Measurements from ENCODE around the gene MRPL51. TPM values are rescaled to one million over a fixed set of nuclear protein-coding genes. Genes with fewer than 3 reads are reported as not detected.

The MRPL51 gene
- total RNA-seq, 6 experiments from 2014 or later: 38.2 to 104 (median 80.2) TPM

DNA sequence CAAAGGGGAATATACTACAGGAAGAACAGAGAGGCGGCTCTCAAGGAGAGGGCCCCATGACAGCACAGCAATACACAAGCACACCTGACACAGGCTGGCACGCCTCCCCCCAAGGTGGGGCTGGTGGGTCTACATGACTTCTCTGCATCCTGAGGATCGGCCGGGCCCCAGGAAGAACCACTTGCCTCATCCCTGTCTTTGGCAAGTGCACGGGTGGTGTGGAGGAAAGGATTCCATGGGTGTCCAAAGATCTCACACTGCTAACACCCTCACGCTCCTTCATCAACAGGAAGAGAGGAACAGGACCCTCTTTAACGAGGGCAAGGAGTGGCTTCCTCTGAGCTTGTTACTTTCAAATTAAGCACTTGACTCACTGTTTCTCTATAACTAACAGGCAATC is 29.8 kb downstream of the MRPL51 start:
- no peaks in the 10 kb centered on the region for H3K9me3 ChIP-seq
- H3K27me3 ChIP-seq: no peaks in the 10 kb centered on the region
- DNase-seq (no peak), ATAC-seq (no peak)
- H3K36me3 ChIP-seq: peaks cover 0 to 76% (median 40%) of the 10 kb centered on the region in 4 donors
- no peak overlapping the region for H3K4me3 ChIP-seq
- H3K4me1 ChIP-seq: peaks cover 0 to 12% (median 6%) of the 10 kb centered on the region in 4 donors
- intact Hi-C loops (cut with DNase I): loop anchor here in 1 of 2 donors (5.0 kb wide), 1 partner anchor 41 kb away; no protein-coding TSS in a partner anchor
- no peak for TF ChIP-seq POLR2A (IDR thresholded peaks at IDR 0.05)
- TF ChIP-seq CTCF (IDR thresholded peaks at IDR 0.05): no peak
- H3K27ac ChIP-seq: peak overlapping the region in 1 of 3 donors; percentile 27
- WGBS (ENCODE audit: insufficient coverage, low coverage, low lambda C conversion rate, missing lambda C conversion rate): 55% methylated on average over 2 of the region's 7 CpGs

DNA sequence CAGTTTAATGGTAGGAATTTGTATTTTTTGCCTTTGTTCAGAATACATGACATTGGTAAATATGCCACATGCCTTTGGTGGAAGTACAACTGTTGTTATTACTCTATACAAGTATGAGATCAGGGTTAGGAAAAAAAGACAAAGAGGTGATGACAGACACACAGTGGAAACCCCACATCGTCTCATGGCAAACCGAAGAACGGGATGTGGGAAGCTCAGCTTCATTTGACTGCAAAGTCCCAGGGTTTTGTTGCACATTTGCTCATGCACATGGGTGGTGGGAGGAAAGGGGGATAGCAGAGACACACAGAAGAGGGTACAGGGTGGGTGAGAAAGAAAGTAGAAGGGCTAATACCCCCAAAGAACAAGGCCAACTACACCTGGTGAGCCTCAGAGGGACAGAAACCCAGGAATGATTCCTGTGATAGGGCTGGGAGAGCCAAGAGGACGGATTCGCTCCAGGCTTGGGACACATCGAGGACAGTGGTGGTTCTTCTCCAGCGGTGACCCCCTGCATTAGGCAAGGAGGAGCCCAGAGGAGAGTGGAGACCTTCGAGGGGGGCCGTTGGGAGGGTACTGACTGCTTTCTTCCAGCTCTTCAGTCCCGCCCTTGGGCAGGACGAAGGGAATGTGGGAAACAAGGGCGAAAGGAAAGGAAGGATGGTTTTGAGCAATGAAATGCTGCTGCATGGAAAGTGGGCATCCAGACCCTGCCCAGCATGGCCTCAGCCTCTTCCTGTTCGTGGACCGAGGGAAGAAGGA is 30.6 kb downstream of the MRPL51 start:
- Histone ChIP-seq H3K36me3 (peaks cover 0 to 84% (median 40%) of the 10 kb centered on the region in 4 donors), H3K27me3 (no peaks in the 10 kb centered on the region), H3K27ac (peak overlapping the region in 1 of 3 donors; percentile 43), H3K9me3 (no peaks in the 10 kb centered on the region), H3K4me1 (peaks cover 0 to 4% (median 2%) of the 10 kb centered on the region in 4 donors), H3K4me3 (no peak overlapping the region)
- no peak for TF ChIP-seq CTCF (IDR thresholded peaks at IDR 0.05)
- TF ChIP-seq POLR2A (IDR thresholded peaks at IDR 0.05): no peak
- WGBS (ENCODE audit: insufficient coverage, low coverage, low lambda C conversion rate, missing lambda C conversion rate): 66% methylated on average over 8 of the region's 14 CpGs
- intact Hi-C loops (cut with DNase I): loop anchor here in 1 of 2 donors (5.0 kb wide), 1 partner anchor 40 kb away; no protein-coding TSS in a partner anchor
- DNase-seq (no peak), ATAC-seq (no peak)

DNA sequence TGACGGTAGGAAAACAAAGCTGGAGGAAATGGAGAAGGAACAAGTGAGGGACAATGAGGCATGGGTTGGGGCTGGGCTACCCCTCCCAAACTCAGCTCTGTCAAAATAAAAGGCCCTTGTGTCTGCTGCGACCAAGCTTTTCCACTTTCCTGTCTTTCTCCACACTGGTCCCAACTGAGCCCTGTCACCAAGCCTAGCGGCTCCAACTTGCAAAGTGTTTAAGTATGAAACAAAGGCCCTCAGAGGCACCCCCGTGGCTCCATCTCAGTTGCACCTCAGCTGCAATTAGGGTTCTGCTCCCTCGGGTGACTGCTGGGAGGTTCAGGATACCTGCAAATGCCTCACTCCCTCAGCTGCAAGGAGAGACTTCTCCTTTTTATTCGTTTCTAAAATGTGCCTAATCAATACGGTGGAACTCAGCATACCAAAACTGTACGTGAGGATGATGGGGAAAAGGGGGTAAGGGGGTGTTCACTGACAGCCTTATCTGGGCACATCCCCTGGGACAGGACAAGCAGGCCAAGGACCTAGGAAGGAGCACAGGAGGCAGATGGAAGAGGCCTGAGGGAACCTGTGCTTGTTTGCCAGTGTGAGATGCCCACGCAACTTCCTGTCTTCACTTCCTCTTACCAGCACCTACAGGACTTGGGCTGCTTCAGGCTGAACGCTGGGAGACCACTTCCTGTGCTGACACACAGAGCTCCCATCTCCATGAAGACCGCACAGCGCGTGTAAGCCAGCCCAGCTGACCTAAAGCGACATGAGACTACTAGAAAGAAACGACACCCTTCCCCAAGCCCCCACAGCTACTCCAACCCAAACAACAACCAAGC is 31.4 kb downstream of the MRPL51 start:
- Histone ChIP-seq H3K9me3 (no peaks in the 10 kb centered on the region), H3K36me3 (peaks cover 0 to 92% (median 40%) of the 10 kb centered on the region in 4 donors), H3K4me3 (no peak overlapping the region), H3K27me3 (no peaks in the 10 kb centered on the region), H3K27ac (peak overlapping the region in 2 of 3 donors; percentile 19 to 43), H3K4me1 (no peaks in the 10 kb centered on the region)
- intact Hi-C loops (cut with DNase I): loop anchor here in 1 of 2 donors (5.0 kb wide), 1 partner anchor 39 kb away; no protein-coding TSS in a partner anchor
- DNase-seq (peak in 2 of 3 donors; percentile 55 to 69), ATAC-seq (peak; percentile 36 to 61 (median 58))
- WGBS (ENCODE audit: insufficient coverage, low coverage, low lambda C conversion rate, missing lambda C conversion rate): 61% methylated on average over 13 of the region's 15 CpGs
- TF ChIP-seq POLR2A (IDR thresholded peaks at IDR 0.05) (no peak), CTCF (IDR thresholded peaks at IDR 0.05) (no peak)

- H3K9me3 ChIP-seq: no peaks in the 10 kb centered on the region
- no peak overlapping the region for H3K4me3 ChIP-seq
- intact Hi-C loops (cut with DNase I): loop anchor here in 1 of 2 donors (5.0 kb wide), 1 partner anchor 39 kb away; no protein-coding TSS in a partner anchor
- H3K27ac ChIP-seq: peak overlapping the region in 2 of 3 donors; percentile 19 to 43
- TF ChIP-seq CTCF (IDR thresholded peaks at IDR 0.05) (no peak), POLR2A (IDR thresholded peaks at IDR 0.05) (no peak)
- H3K4me1 ChIP-seq: no peaks in the 10 kb centered on the region
- H3K27me3 ChIP-seq: no peaks in the 10 kb centered on the region
- peak in 1 of 4 donors; percentile 8 for ATAC-seq
- H3K36me3 ChIP-seq: peaks cover 0 to 90% (median 40%) of the 10 kb centered on the region in 4 donors
- no peak for DNase-seq
- WGBS (ENCODE audit: insufficient coverage, low coverage, low lambda C conversion rate, missing lambda C conversion rate): 59% methylated on average over 6 of the region's 10 CpGs
These were observed 32.2 kb downstream of the MRPL51 start for GRCh38 chr12:6460751-6461371.
